Activated CD4-positive, alpha-beta memory T cell treated with anti-CD3 and anti-CD28 coated beads, Interleukin-2, amount 10 ng/mL, durations not matched to agents 7 days and 5 days (primary cell): ENCODE measurements around the gene NUDT19. TPM values are rescaled to one million over a fixed set of nuclear protein-coding genes. Genes with fewer than 3 reads are reported as not detected.
"Not testable (repeated sequence)": the region's sequence is repeated elsewhere in the genome, so short reads cannot be mapped to it uniquely, and the experiment has no call there.

Experiments
- CTCF ChIA-PET: fragments of 350-600 bp; sonication (Branson Sonifier 250); formaldehyde crosslinking; loops from one replicate; lab custom pipeline; 2021; ENCODE audit warnings: antibody characterized with exemption, inconsistent platforms; lab: Charles Lee
- POLR2A ChIA-PET: fragments of 350-600 bp; sonication (Branson Sonifier 250); formaldehyde crosslinking; loops from one replicate; lab custom pipeline; 2021; ENCODE audit warnings: antibody characterized with exemption; lab: Charles Lee
- DNase-seq: peaks from one replicate; pipeline ENCODE4 v3.0.0-alpha.2; 2020
- H3K27ac Mint-ChIP-seq: one replicate; pipeline ENCODE4 v1.8.0; 2021; ENCODE audit warnings: mild to moderate bottlenecking, mixed read lengths
- H3K27me3 Mint-ChIP-seq: one replicate; pipeline ENCODE4 v1.8.0; 2021; ENCODE audit warnings: mixed read lengths
- H3K36me3 Mint-ChIP-seq: one replicate; pipeline ENCODE4 v1.8.0; 2021; ENCODE audit warnings: low read depth, mixed read lengths
- H3K4me1 Mint-ChIP-seq: one replicate; pipeline ENCODE4 v1.8.0; 2021; ENCODE audit warnings: mixed read lengths
- H3K4me3 Mint-ChIP-seq: one replicate; pipeline ENCODE4 v1.8.0; 2021; ENCODE audit warnings: mild to moderate bottlenecking, mixed read lengths
- H3K9me3 Mint-ChIP-seq: one replicate; pipeline ENCODE4 v1.8.0; 2021; ENCODE audit warnings: mixed read lengths
- total RNA-seq, 2 experiments: library from RNA; stranded (reverse); gene quantifications; one replicate each; pipeline ENCODE4 v1.2.3, GENCODE V29; 2021

Gene NUDT19
- 10 to 100 TPM; 15.0 to 15.1 TPM for total RNA-seq

DNA sequence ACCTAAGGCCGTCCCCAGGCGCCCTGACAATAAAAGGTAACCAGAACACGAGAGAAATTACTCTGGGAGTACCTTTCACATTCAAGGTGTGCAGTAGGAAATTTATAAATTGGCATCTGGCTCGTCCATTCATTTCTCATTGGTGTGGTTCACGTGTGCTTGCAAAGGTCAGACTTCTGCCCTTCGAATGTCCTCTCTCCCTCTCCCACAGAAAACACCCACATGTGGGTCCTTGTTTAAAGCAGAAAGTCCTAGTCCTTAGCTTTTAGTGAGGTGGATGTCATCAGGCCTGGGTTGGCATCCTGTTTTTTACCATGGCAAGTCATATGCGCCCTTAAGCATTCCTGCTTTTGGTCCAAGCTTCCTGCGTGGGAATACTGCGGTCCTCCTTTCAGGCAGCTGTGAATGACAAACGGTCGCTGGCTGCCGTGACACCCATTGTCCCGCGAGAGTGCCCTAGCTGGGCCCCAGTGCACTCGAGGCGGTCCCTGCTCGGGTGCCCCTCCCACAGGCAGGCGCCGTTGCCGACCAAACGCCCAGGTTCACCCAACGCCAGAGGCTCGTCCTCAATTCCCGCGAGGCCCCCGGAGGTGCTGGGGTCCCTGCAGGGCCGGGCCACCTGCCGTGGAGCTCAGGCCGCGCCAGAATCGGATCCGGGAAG, at the start of gene NUDT19:
NUDT19 (plus strand) TSS at position 531 of the 661 bp plus-strand sequence. CDS start 140 bp downstream, outside the sequence.
- Mint-ChIP-seq H3K27ac (peak within 1 kb of the TSS; percentile 85), H3K27me3 (no peaks in the 10 kb centered on the region), H3K4me1 (peaks cover 50% of the 10 kb centered on the region), H3K9me3 (peaks cover 4% of the 10 kb centered on the region), H3K4me3 (peak within 1 kb of the TSS; percentile 89), H3K36me3 (peaks cover 37% of the 10 kb centered on the region)
- DNase-seq = peak; percentile 85
- CTCF ChIA-PET = interaction anchor here (0.6 to 2.1 kb wide), 7 partner anchors 12 to 486 kb away, joined by 3 to 7 read pairs (median 4); partner anchors contain the start of gene FAAP24
- POLR2A ChIA-PET = interaction anchor here (0.8 to 1.5 kb wide), 16 partner anchors 9 to 683 kb away, joined by 3 to 34 read pairs (median 4); partner anchors contain the start of genes ANKRD27, CEP89, DPY19L3 and FAAP24

GRCh38 chr19:32642771-32643170, 48.9 kb upstream of the NUDT19 start:
- CTCF ChIA-PET = no interaction called here
- H3K27me3 Mint-ChIP-seq = no peaks in the 10 kb centered on the region
- peak; percentile 69 for DNase-seq
- no peak overlapping the region for H3K4me3 Mint-ChIP-seq
- H3K4me1 Mint-ChIP-seq = peaks cover 38% of the 10 kb centered on the region
- H3K27ac Mint-ChIP-seq = peak overlapping the region; percentile 66
- POLR2A ChIA-PET = interaction anchor here (1.6 kb wide), 1 partner anchor 32 kb away, joined by 4 read pairs; the partner anchor contains the start of gene ANKRD27
- no peaks in the 10 kb centered on the region for H3K9me3 Mint-ChIP-seq
- peaks cover 50% of the 10 kb centered on the region for H3K36me3 Mint-ChIP-seq

GRCh38 chr19:32646556-32646955, 45.1 kb upstream of the NUDT19 start:
- Mint-ChIP-seq H3K27ac (peak overlapping the region; percentile 32), H3K9me3 (no peaks in the 10 kb centered on the region), H3K27me3 (no peaks in the 10 kb centered on the region), H3K36me3 (peaks cover 40% of the 10 kb centered on the region), H3K4me3 (no peak overlapping the region), H3K4me1 (peaks cover 42% of the 10 kb centered on the region)
- ChIA-PET CTCF (no interaction called here), POLR2A (interaction anchor here (1.6 kb wide), 1 partner anchor 65 kb away, joined by 3 read pairs; the partner anchor contains the start of gene PDCD5)
- DNase-seq = peak; percentile 19

GRCh38 chr19:32647361-32647760, 44.3 kb upstream of the NUDT19 start:
- Mint-ChIP-seq H3K4me1 (peaks cover 37% of the 10 kb centered on the region), H3K4me3 (no peak overlapping the region), H3K36me3 (peaks cover 33% of the 10 kb centered on the region), H3K9me3 (no peaks in the 10 kb centered on the region), H3K27ac (no peak overlapping the region), H3K27me3 (no peaks in the 10 kb centered on the region)
- ChIA-PET POLR2A (interaction anchor here (0.9 to 1.6 kb wide), 2 partner anchors 47 to 66 kb away, joined by 3 read pairs; partner anchors contain the start of gene PDCD5), CTCF (no interaction called here)
- no peak for DNase-seq

- Mint-ChIP-seq H3K36me3 (peaks cover 18% of the 10 kb centered on the region), H3K27me3 (no peaks in the 10 kb centered on the region), H3K4me1 (peaks cover 22% of the 10 kb centered on the region), H3K4me3 (no peak overlapping the region), H3K9me3 (no peaks in the 10 kb centered on the region), H3K27ac (no peak overlapping the region)
- no peak for DNase-seq
- ChIA-PET POLR2A (no interaction called here), CTCF (no interaction called here)
Observed at GRCh38 chr19:32649751-32650150, 41.9 kb upstream of the NUDT19 start.

GRCh38 chr19:32650671-32651070, 41.0 kb upstream of the NUDT19 start:
- DNase-seq = no peak
- ChIA-PET POLR2A (no interaction called here), CTCF (no interaction called here)
- Mint-ChIP-seq H3K4me3 (no peak overlapping the region), H3K9me3 (no peaks in the 10 kb centered on the region), H3K27ac (no peak overlapping the region), H3K36me3 (peaks cover 21% of the 10 kb centered on the region), H3K4me1 (peaks cover 22% of the 10 kb centered on the region), H3K27me3 (no peaks in the 10 kb centered on the region)

- Mint-ChIP-seq H3K27ac (no peak overlapping the region), H3K27me3 (no peaks in the 10 kb centered on the region), H3K36me3 (peaks cover 21% of the 10 kb centered on the region), H3K4me3 (no peak overlapping the region), H3K4me1 (peaks cover 14% of the 10 kb centered on the region), H3K9me3 (no peaks in the 10 kb centered on the region)
- POLR2A ChIA-PET = no interaction called here
- CTCF ChIA-PET = no interaction called here
- DNase-seq = no peak
Observed at GRCh38 chr19:32651729-32652140, 39.9 kb upstream of the NUDT19 start.

GRCh38 chr19:32652331-32652730, 39.3 kb upstream of the NUDT19 start:
- H3K4me3 Mint-ChIP-seq, H3K9me3 Mint-ChIP-seq, H3K4me1 Mint-ChIP-seq, DNase-seq, CTCF ChIA-PET, H3K27ac Mint-ChIP-seq, H3K27me3 Mint-ChIP-seq, POLR2A ChIA-PET: not testable (repeated sequence)
- H3K36me3 Mint-ChIP-seq = peaks cover 16% of the 10 kb centered on the region

- POLR2A ChIA-PET = no interaction called here
- no peak overlapping the region for H3K27ac Mint-ChIP-seq
- H3K36me3 Mint-ChIP-seq = peaks cover 11% of the 10 kb centered on the region
Observed at GRCh38 chr19:32652894-32653598, 38.6 kb upstream of the NUDT19 start.

GRCh38 chr19:32653599-32653915, 38.1 kb upstream of the NUDT19 start:
- Mint-ChIP-seq H3K9me3 (no peaks in the 10 kb centered on the region), H3K27ac (no peak overlapping the region), H3K4me3 (no peak overlapping the region), H3K4me1 (no peaks in the 10 kb centered on the region), H3K27me3 (no peaks in the 10 kb centered on the region), H3K36me3 (peaks cover 7% of the 10 kb centered on the region)
- ChIA-PET CTCF (no interaction called here), POLR2A (no interaction called here)
- DNase-seq = no peak

More at GRCh38 chr19:32652894-32653598, 38.6 kb upstream of the NUDT19 start:
- no peak for DNase-seq
- no peak overlapping the region for H3K4me3 Mint-ChIP-seq
- H3K9me3 Mint-ChIP-seq = no peaks in the 10 kb centered on the region
- H3K4me1 Mint-ChIP-seq = peaks cover 1% of the 10 kb centered on the region
- CTCF ChIA-PET = no interaction called here
- H3K27me3 Mint-ChIP-seq = no peaks in the 10 kb centered on the region

DNA sequence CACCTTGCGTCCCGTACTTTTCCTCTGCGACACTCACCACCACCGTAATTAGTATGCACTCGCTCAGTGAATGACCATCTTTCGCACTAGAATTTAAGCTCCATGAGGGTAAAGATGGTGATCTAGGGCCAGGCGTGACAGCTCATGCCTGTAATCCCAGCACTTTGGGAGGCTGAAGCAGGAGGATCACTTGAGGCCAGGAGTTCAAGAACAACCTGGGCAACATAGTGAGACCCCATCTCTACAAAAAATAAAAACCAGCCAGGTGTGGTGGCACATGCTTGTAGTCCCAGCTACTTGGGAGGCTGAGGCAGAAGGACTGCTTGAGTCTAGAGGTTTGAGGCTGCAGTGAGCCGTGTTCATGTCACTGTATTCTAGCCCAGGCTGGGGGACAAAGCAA, 35.2 kb upstream of the NUDT19 start:
- DNase-seq, H3K4me1 Mint-ChIP-seq, H3K36me3 Mint-ChIP-seq, H3K9me3 Mint-ChIP-seq, POLR2A ChIA-PET, CTCF ChIA-PET, H3K27me3 Mint-ChIP-seq, H3K4me3 Mint-ChIP-seq: not testable (repeated sequence)
- peak overlapping the region; percentile 31 for H3K27ac Mint-ChIP-seq

GRCh38 chr19:32658075-32658474, 33.5 kb upstream of the NUDT19 start:
- H3K4me3 Mint-ChIP-seq = no peak overlapping the region
- H3K9me3 Mint-ChIP-seq = no peaks in the 10 kb centered on the region
- H3K27ac Mint-ChIP-seq = no peak overlapping the region
- peaks cover 3% of the 10 kb centered on the region for H3K36me3 Mint-ChIP-seq
- ChIA-PET CTCF (no interaction called here), POLR2A (no interaction called here)
- no peak for DNase-seq
- H3K4me1 Mint-ChIP-seq = peaks cover 3% of the 10 kb centered on the region
- H3K27me3 Mint-ChIP-seq = no peaks in the 10 kb centered on the region

- no peaks in the 10 kb centered on the region for H3K9me3 Mint-ChIP-seq
- H3K27ac Mint-ChIP-seq = no peak overlapping the region
- DNase-seq = no peak
- CTCF ChIA-PET = no interaction called here
- H3K27me3 Mint-ChIP-seq = no peaks in the 10 kb centered on the region
- H3K36me3 Mint-ChIP-seq = peaks cover 3% of the 10 kb centered on the region
- POLR2A ChIA-PET = no interaction called here
- H3K4me3 Mint-ChIP-seq = no peak overlapping the region
- H3K4me1 Mint-ChIP-seq = peaks cover 3% of the 10 kb centered on the region
Observed at GRCh38 chr19:32658527-32658926, 33.1 kb upstream of the NUDT19 start.
